Liver (tissue), 9 donors: ENCODE data around the gene SH2D7. TPM values are rescaled to one million over a fixed set of nuclear protein-coding genes. Genes with fewer than 3 reads are reported as not detected.
A peak's percentile ranks its signal among the peaks of the same experiment; 100 is the strongest.

Experiments used
- DNase-seq: peaks from one replicate; pipeline ENCODE4 v3.0.0-alpha.2; 2017; ENCODE audit warnings: low spot score
- H3K27ac ChIP-seq, 2 donors: one replicate each; pipeline ENCODE4 v1.7.0; 2013; ENCODE audit warnings: inconsistent platforms in 2 of 2, low read length in 2 of 2, control low read depth in 1 of 2, low read depth in 1 of 2, mild to moderate bottlenecking in 1 of 2
- H3K27me3 ChIP-seq, 4 donors: one replicate each; pipeline versions ENCODE4 v1.6.1 to v1.7.0; 2013; ENCODE audit warnings: low read length in 3 of 4, inconsistent platforms in 1 of 4, mild to moderate bottlenecking in 1 of 4, moderate library complexity in 1 of 4; ENCODE audit not compliant: control insufficient read depth in 4 of 4, insufficient read depth in 4 of 4
- H3K36me3 ChIP-seq, 4 donors: one replicate each; pipeline versions ENCODE4 v1.6.1 to v1.7.0; 2013; ENCODE audit warnings: low read length in 3 of 4, mild to moderate bottlenecking in 3 of 4, low read depth in 1 of 4, moderate library complexity in 1 of 4; ENCODE audit not compliant: control insufficient read depth in 4 of 4, insufficient read depth in 3 of 4
- H3K4me1 ChIP-seq, 4 donors: one replicate each; pipeline versions ENCODE4 v1.6.1 to v1.7.0; 2013; ENCODE audit warnings: low read length in 3 of 4, mild to moderate bottlenecking in 3 of 4, moderate library complexity in 1 of 4; ENCODE audit not compliant: control insufficient read depth in 4 of 4, insufficient read depth in 4 of 4
- H3K4me3 ChIP-seq, 3 donors: one replicate each; pipeline versions ENCODE4 v1.6.1 to v1.7.0; 2013; ENCODE audit warnings: low read length in 3 of 3, control low read depth in 1 of 3, low read depth in 1 of 3, mild to moderate bottlenecking in 1 of 3
- H3K9ac ChIP-seq, 2 donors: one replicate each; pipeline ENCODE4 v1.7.0; 2013; ENCODE audit warnings: low read length in 2 of 2, mild to moderate bottlenecking in 2 of 2, moderate library complexity in 2 of 2, control low read depth in 1 of 2, low read depth in 1 of 2
- H3K9me3 ChIP-seq, 4 donors: one replicate each; pipeline versions ENCODE4 v1.6.1 to v1.7.0; 2013; ENCODE audit warnings: low read length in 3 of 4; ENCODE audit not compliant: control insufficient read depth in 4 of 4
- EGR1 ChIP-seq, 2 donors: IDR thresholded peaks; 2 replicates each; pipeline ENCODE4 v1.6.1; 2016 to 2018; ENCODE audit warnings: antibody characterized with exemption in 2 of 2, low read depth in 2 of 2
- FOXA1 ChIP-seq: IDR thresholded peaks from 2 replicates; pipeline ENCODE4 v1.6.1; 2016; ENCODE audit warnings: antibody characterized with exemption
- FOXA2 ChIP-seq: IDR thresholded peaks from 2 replicates; pipeline ENCODE4 v1.6.1; 2016; ENCODE audit warnings: antibody characterized with exemption
- GABPA ChIP-seq, 2 donors: IDR thresholded peaks in 1 of 2; conservative IDR thresholded peaks in 1 of 2; 2 replicates each; pipeline ENCODE4 v1.6.1; 2016; ENCODE audit warnings: antibody characterized with exemption in 2 of 2, mild to moderate bottlenecking in 1 of 2, moderate library complexity in 1 of 2
- HNF4A ChIP-seq, 2 donors: conservative IDR thresholded peaks; 2 replicates each; pipeline ENCODE4 v1.6.1; 2016; ENCODE audit warnings: antibody characterized with exemption in 2 of 2, mild to moderate bottlenecking in 2 of 2
- NR2F2 ChIP-seq: IDR thresholded peaks from 2 replicates; pipeline ENCODE4 v1.6.1; 2016; ENCODE audit warnings: antibody characterized with exemption
- RAD21 ChIP-seq, 2 donors: IDR thresholded peaks; 2 replicates each; pipeline ENCODE4 v1.6.1; 2016; ENCODE audit warnings: antibody characterized with exemption in 2 of 2, mild to moderate bottlenecking in 2 of 2
- RXRA ChIP-seq, 2 donors: IDR thresholded peaks; 2 replicates each; pipeline ENCODE4 v1.6.1; 2017 to 2018; ENCODE audit warnings: antibody characterized with exemption in 2 of 2, mild to moderate bottlenecking in 1 of 2
- SP1 ChIP-seq: IDR thresholded peaks from 2 replicates; pipeline ENCODE4 v1.6.1; 2018; ENCODE audit warnings: antibody characterized with exemption, mild to moderate bottlenecking
- TAF1 ChIP-seq: conservative IDR thresholded peaks from 2 replicates; pipeline ENCODE4 v1.6.1; 2016; ENCODE audit warnings: antibody characterized with exemption, mild to moderate bottlenecking
- YY1 ChIP-seq: IDR thresholded peaks from 2 replicates; pipeline ENCODE4 v1.6.1; 2016; ENCODE audit warnings: antibody characterized with exemption, mild to moderate bottlenecking
- WGBS: extraction: QIAGEN DNeasy Blood & Tissue Kit; methylation state at CpG from one replicate; pipeline ENCODE4 v1.1.7; 2013; 5-methylcytosine and 5-hydroxymethylcytosine counted together
- polyA plus RNA-seq, 2 donors: library from polyadenylated mRNA; stranded (reverse) in 1 of 2; unstranded in 1 of 2; fragments of 200-250 nt in 1 of 2; fragments of >200 nt in 1 of 2; fragmentation: Nextera tagmentation in 1 of 2; extraction: Ambion mirVana in 1 of 2; gene quantifications; one replicate each; pipeline versions ENCODE4 v1.2.1 to v1.2.3, GENCODE V29; 2013 to 2015
- total RNA-seq, 2 donors: library from RNA; depleted of rRNA; stranded (reverse); fragments of >200 nt; gene quantifications; one replicate each; pipeline ENCODE4 v1.2.3, GENCODE V29; 2014
- TF ChIP-seq, protein P1 (sequence below): IDR thresholded peaks from 2 replicates; pipeline ENCODE4 v1.6.1; 2016; ENCODE audit warnings: antibody characterized with exemption
- TF ChIP-seq, protein P2 (sequence below): IDR thresholded peaks from 2 replicates; pipeline ENCODE4 v1.6.1; 2016; ENCODE audit warnings: antibody characterized with exemption
- TF ChIP-seq, protein P3 (sequence below): IDR thresholded peaks from 2 replicates; pipeline ENCODE4 v1.6.1; 2016; ENCODE audit warnings: antibody characterized with exemption, mild to moderate bottlenecking
- TF ChIP-seq, protein P4 (sequence below): fragments of 150-350 bp; IDR thresholded peaks from 2 replicates; pipeline ENCODE4 v1.5.1; 2017; ENCODE audit warnings: improper control_type of control experiment, low read depth, low read length; ENCODE audit not compliant: missing input control
- donor health status: healthy.
- donor health status: healthy.
- donor health status: healthy.
- donor health status: healthy.
- donor health status: healthy.

The SH2D7 gene
- total and polyA plus RNA-seq, 4 donors, result not detected

DNA sequence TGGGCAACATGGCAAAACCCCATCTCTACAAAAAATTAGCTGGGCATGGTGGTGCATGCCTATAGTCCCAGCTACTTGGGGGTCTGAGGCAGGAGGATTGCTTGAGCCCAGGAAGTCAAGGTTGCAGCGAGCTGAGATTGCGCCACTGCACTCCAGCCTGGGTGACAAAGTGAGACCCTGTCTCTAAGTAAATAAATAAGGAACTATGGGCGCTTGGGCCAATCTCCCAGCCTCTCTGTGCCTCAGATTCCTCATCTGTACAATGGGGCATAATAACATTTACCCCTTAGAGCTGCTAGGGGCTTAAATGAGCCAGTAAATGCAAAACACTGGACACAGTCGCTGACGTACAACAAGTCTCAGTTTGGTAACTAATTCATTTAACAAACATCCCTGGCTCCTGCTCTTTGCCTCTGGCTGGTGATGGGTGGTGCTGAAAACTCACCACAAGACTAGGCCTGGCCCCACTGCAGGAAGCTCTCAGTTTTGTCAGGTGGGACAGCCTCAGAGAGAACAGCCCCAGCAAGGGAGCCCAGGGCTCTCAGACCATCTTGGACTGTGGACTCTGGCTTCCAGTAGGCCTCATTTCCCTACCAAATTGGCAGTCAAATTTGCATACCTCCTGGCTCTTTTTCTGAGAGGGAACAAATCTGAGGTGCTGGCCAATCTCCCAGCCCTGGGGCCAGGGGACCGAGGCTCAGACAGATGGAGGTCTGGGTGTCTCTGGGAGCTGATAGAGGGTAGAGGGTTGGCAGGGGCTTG is 8.5 kb upstream of the SH2D7 start:
- Histone ChIP-seq H3K27me3 (no peaks in the 10 kb centered on the region), H3K4me3 (no peak overlapping the region), H3K27ac (no peak overlapping the region), H3K4me1 (peaks cover 3 to 9% (median 5%) of the 10 kb centered on the region in 4 donors), H3K9ac (no peak overlapping the region), H3K9me3 (no peaks in the 10 kb centered on the region), H3K36me3 (no peaks in the 10 kb centered on the region)
- DNase-seq, result no peak
- WGBS, result 92% methylated on average over 6 of the region's 6 CpGs
- TF ChIP-seq EGR1 (IDR thresholded peaks at IDR 0.05; ENCODE audit: low read depth in 2 of 2) (no peak), HNF4A (conservative IDR thresholded peaks at IDR 0.05) (peak in 1 of 2 donors; percentile 28)

DNA sequence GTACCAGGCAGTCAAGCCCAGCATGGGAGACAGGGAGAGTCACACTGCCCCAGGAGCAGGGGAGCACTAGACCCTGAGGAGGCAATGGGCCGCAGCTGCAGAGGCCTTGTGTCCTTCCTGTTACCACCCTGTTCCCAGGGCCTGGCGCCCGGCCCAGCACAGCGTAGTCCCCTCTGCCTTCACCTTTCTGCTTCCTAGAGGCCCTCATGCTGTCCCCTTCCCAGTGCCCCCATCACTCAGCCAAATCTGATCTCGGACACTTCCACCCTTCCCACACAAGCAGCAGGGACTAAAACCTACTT is 8.0 kb upstream of the SH2D7 start:
- Histone ChIP-seq H3K9ac (no peak overlapping the region), H3K4me1 (peaks cover 3 to 14% (median 9%) of the 10 kb centered on the region in 4 donors), H3K9me3 (no peaks in the 10 kb centered on the region), H3K36me3 (no peaks in the 10 kb centered on the region), H3K27ac (no peak overlapping the region), H3K27me3 (no peaks in the 10 kb centered on the region), H3K4me3 (no peak overlapping the region)
- TF ChIP-seq GABPA (IDR thresholded peaks at IDR 0.05 in 1 of 2, conservative IDR thresholded peaks at IDR 0.05 in 1 of 2) (no peak), FOXA1 (no peak), EGR1 (IDR thresholded peaks at IDR 0.05; ENCODE audit: low read depth in 2 of 2) (no peak), HNF4A (conservative IDR thresholded peaks at IDR 0.05) (no peak), YY1 (no peak), RXRA (IDR thresholded peaks at IDR 0.05) (no peak)
- TF ChIP-seq, protein P1, sequence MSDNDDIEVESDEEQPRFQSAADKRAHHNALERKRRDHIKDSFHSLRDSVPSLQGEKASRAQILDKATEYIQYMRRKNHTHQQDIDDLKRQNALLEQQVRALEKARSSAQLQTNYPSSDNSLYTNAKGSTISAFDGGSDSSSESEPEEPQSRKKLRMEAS, result no peak
- TF ChIP-seq, protein P2, sequence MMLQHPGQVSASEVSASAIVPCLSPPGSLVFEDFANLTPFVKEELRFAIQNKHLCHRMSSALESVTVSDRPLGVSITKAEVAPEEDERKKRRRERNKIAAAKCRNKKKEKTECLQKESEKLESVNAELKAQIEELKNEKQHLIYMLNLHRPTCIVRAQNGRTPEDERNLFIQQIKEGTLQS, result no peak
- TF ChIP-seq, protein P3, sequence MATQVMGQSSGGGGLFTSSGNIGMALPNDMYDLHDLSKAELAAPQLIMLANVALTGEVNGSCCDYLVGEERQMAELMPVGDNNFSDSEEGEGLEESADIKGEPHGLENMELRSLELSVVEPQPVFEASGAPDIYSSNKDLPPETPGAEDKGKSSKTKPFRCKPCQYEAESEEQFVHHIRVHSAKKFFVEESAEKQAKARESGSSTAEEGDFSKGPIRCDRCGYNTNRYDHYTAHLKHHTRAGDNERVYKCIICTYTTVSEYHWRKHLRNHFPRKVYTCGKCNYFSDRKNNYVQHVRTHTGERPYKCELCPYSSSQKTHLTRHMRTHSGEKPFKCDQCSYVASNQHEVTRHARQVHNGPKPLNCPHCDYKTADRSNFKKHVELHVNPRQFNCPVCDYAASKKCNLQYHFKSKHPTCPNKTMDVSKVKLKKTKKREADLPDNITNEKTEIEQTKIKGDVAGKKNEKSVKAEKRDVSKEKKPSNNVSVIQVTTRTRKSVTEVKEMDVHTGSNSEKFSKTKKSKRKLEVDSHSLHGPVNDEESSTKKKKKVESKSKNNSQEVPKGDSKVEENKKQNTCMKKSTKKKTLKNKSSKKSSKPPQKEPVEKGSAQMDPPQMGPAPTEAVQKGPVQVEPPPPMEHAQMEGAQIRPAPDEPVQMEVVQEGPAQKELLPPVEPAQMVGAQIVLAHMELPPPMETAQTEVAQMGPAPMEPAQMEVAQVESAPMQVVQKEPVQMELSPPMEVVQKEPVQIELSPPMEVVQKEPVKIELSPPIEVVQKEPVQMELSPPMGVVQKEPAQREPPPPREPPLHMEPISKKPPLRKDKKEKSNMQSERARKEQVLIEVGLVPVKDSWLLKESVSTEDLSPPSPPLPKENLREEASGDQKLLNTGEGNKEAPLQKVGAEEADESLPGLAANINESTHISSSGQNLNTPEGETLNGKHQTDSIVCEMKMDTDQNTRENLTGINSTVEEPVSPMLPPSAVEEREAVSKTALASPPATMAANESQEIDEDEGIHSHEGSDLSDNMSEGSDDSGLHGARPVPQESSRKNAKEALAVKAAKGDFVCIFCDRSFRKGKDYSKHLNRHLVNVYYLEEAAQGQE, result no peak
- WGBS, result 77% methylated on average over 5 of the region's 5 CpGs
- no peak for DNase-seq

DNA sequence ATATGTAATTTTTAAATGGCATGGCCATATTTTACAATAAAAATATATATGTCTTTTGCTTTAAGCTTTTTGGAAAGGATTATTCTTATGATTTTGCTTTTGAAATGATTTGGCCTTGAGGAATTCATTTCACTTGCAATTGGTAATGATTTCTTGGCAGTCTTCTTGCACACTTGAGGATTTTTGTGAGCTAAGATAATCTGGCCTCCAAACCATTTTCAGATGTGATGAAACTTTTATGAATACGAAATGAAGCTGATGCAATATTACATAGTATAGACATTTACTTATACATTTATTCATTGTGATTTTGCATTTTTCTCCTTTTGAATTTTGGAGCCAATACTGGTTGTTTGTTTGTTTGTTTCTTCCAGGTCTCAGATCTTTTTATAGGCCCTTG is 6.4 kb upstream of the SH2D7 start:
- Histone ChIP-seq H3K27ac (no peak overlapping the region), H3K4me1 (peaks cover 3 to 14% (median 9%) of the 10 kb centered on the region in 4 donors), H3K9ac (no peak overlapping the region), H3K9me3 (no peaks in the 10 kb centered on the region), H3K27me3 (no peaks in the 10 kb centered on the region), H3K4me3 (no peak overlapping the region), H3K36me3 (no peaks in the 10 kb centered on the region)
- DNase-seq, result no peak
- WGBS, result 89% methylated on average over 1 of the region's 1 CpG
- no peak for TF ChIP-seq NR2F2
- TF ChIP-seq, protein P4, sequence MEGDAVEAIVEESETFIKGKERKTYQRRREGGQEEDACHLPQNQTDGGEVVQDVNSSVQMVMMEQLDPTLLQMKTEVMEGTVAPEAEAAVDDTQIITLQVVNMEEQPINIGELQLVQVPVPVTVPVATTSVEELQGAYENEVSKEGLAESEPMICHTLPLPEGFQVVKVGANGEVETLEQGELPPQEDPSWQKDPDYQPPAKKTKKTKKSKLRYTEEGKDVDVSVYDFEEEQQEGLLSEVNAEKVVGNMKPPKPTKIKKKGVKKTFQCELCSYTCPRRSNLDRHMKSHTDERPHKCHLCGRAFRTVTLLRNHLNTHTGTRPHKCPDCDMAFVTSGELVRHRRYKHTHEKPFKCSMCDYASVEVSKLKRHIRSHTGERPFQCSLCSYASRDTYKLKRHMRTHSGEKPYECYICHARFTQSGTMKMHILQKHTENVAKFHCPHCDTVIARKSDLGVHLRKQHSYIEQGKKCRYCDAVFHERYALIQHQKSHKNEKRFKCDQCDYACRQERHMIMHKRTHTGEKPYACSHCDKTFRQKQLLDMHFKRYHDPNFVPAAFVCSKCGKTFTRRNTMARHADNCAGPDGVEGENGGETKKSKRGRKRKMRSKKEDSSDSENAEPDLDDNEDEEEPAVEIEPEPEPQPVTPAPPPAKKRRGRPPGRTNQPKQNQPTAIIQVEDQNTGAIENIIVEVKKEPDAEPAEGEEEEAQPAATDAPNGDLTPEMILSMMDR, result no peak
- no peak for TF ChIP-seq TAF1
- TF ChIP-seq, protein P3, result no peak
- no peak for TF ChIP-seq HNF4A (conservative IDR thresholded peaks at IDR 0.05)
- TF ChIP-seq RXRA (IDR thresholded peaks at IDR 0.05), result no peak
- no peak for TF ChIP-seq EGR1 (IDR thresholded peaks at IDR 0.05; ENCODE audit: low read depth in 2 of 2)
- TF ChIP-seq FOXA2, result no peak
- TF ChIP-seq RAD21 (IDR thresholded peaks at IDR 0.05), result no peak
- TF ChIP-seq, protein P1, result no peak
- no peak for TF ChIP-seq SP1
- no peak for TF ChIP-seq YY1
- no peak for TF ChIP-seq GABPA (IDR thresholded peaks at IDR 0.05 in 1 of 2, conservative IDR thresholded peaks at IDR 0.05 in 1 of 2)
